ENCODE measurements around the gene RRBP1.

The RRBP1 gene

DNA sequence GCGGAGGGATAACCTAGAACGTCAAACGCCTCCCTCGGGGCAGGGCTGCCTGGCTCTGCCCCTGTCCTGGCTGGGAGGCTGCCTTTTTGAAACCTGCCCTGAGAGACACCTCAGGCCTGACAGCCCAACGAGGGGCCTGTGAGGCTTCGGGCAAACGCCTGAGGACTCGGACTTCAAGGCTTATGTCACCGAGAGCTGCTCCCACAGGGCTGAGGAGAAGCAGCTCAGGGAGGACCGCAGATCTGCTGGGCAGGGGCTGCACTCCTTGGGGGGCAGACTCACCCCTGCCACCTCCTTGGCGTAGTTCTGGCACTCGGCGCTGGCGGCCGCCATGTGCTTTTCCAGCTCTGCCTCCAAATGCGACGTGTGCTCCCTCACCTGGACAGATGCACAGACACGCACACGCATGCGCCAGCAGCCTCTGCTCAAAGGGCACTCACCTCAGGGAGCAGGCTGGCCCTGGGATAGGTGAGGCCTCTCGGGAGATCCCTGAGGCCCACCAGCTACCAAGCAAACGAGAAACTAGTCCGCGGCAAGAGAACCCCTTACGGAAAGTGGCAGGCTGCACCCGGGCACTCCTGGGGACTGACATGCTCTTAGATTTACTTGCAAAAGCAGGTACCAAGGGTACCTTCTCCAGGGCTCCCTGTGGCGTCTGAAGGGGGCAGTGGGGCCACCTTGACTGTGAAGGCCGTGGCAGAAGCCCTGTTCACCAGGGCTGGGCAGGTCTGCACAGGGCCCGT lies 62.5 kb downstream of the RRBP1 start:
- Histone ChIP-seq H4K20me1 (peaks cover 27% of the 10 kb centered on the region), H3K9ac (peak overlapping the region; percentile 82; the same call in 1 of the 2 replicates), H3K36me3 (peaks cover 73% of the 10 kb centered on the region), H3K27me3 (no peaks in the 10 kb centered on the region), H3K4me2 (peak overlapping the region; percentile 97), H3K4me3 (no peak overlapping the region), H3K4me1 (peaks cover 100% of the 10 kb centered on the region), H3K27ac (peak overlapping the region; percentile 32; the same call in 1 of the 2 replicates), H3K9me3 (no peaks in the 10 kb centered on the region)
- no peak for TF ChIP-seq Cebpa-rat (IDR thresholded peaks at IDR 0.05)

GRCh38 chr20:17618673-17619013 lies 63.4 kb downstream of the RRBP1 start:
- H4K20me1 ChIP-seq, result peaks cover 21% of the 10 kb centered on the region; the same call in 1 of the 2 replicates

DNA sequence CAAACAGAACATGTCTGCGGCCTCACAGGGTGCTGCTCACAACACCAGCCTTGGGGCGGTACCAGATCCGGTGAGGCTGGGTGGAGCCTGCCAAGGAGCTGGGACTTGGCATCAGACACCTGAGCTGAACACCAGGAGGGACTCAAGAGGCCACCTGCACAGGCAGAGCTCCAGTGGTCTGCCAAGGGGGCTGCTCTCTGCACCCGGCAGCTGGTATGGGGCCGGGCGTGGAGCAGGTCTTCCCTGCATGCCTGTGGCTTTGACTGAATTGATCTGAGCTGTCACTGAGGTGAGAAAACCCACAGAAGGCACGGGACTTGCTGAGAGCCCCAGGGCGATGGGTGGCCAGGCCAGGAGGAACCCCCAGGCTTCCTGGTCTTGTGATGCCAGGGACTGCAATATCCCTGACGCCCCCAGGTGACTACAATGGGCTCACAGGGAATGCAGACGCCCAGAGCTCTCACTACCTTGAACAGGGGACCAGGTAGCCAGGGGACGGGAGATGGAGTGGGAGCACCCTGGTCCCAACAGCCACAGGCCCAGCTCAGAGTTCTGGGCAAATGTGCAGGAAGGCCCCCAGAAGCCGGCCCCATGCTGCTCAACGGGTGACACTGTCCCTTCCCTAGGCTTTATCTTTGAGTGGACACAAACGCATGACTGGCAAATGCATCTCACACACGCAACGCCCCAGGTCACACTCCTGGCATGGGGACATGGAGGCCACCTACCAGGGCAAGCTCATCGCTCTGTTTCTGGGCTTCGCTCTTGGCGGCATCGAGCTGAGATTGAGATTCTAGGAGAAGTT lies 64.0 kb downstream of the RRBP1 start:
- Histone ChIP-seq H3K9ac (peak overlapping the region; percentile 82), H3K27ac (peak overlapping the region; percentile 93), H3K36me3 (peaks cover 58% of the 10 kb centered on the region), H3K4me1 (peaks cover 98% of the 10 kb centered on the region), H3K27me3 (no peaks in the 10 kb centered on the region), H3K4me3 (0 out of 2 replicates have a peak overlapping the region, but pooled peaks have one; percentile 65), H4K20me1 (peaks cover 16% of the 10 kb centered on the region; the same call in 1 of the 2 replicates), H3K9me3 (no peaks in the 10 kb centered on the region), H3K4me2 (peak overlapping the region; percentile 97)
- TF ChIP-seq Cebpa-rat (IDR thresholded peaks at IDR 0.05), result no peak

More at GRCh38 chr20:17618673-17619013, 63.4 kb downstream of the RRBP1 start:
- Histone ChIP-seq H3K9me3 (no peaks in the 10 kb centered on the region), H3K9ac (peak overlapping the region; percentile 82; the same call in 1 of the 2 replicates), H3K27me3 (no peaks in the 10 kb centered on the region), H3K4me1 (peaks cover 100% of the 10 kb centered on the region), H3K4me3 (no peak overlapping the region), H3K27ac (0 out of 2 replicates have a peak overlapping the region, but pooled peaks have one; percentile 93), H3K4me2 (peak overlapping the region; percentile 97), H3K36me3 (peaks cover 64% of the 10 kb centered on the region)
- TF ChIP-seq Cebpa-rat (IDR thresholded peaks at IDR 0.05), result no peak

DNA sequence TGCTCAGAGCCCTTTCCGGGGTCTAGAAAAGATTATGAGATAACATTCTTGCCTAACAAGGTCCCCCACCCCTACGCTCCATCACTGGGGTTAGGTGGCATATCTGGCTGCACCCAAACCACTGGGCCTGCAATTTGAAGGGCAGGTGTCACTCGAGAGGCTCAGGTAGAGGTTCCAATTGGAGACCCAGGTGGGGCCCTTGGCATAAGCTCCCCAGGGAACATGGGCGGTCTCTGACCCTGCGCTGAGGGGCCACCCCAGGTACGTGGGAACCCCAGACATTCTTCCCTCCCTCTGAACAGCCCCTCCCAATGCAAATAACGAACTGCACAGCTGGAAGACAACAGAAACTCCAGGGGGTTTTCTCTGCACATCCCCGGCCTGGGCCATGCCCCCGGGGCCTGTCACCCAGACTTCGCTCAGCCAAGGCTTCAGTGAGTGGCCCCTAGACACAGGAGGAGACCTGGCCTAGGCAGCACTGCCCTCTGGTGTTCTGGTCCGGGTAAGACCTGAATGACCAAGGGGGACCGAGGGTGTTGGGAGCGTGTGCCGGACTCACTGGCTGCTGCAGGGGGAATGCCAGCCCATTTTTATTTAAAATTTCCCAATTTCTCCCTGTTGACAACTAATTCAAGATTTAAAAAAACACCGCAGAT lies 64.7 kb downstream of the RRBP1 start:
- peak overlapping the region; percentile 65 for H3K4me3 ChIP-seq
- TF ChIP-seq Cebpa-rat (IDR thresholded peaks at IDR 0.05), result no peak
- peak overlapping the region; percentile 93 for H3K27ac ChIP-seq
- peaks cover 9% of the 10 kb centered on the region; the same call in 1 of the 2 replicates for H4K20me1 ChIP-seq
- H3K9ac ChIP-seq, result peak overlapping the region; percentile 82
- H3K4me1 ChIP-seq, result peaks cover 98% of the 10 kb centered on the region
- no peaks in the 10 kb centered on the region for H3K9me3 ChIP-seq
- peaks cover 51% of the 10 kb centered on the region for H3K36me3 ChIP-seq
- H3K27me3 ChIP-seq, result no peaks in the 10 kb centered on the region
- peak overlapping the region; percentile 97 for H3K4me2 ChIP-seq

- Histone ChIP-seq H3K36me3 (peaks cover 44% of the 10 kb centered on the region), H3K27me3 (no peaks in the 10 kb centered on the region), H3K9ac (peak overlapping the region; percentile 82), H3K4me2 (peak overlapping the region; percentile 97), H3K4me3 (peak overlapping the region; percentile 65), H3K27ac (peak overlapping the region; percentile 93), H4K20me1 (peaks cover 6% of the 10 kb centered on the region; the same call in 1 of the 2 replicates), H3K4me1 (peaks cover 98% of the 10 kb centered on the region), H3K9me3 (no peaks in the 10 kb centered on the region)
- TF ChIP-seq Cebpa-rat (IDR thresholded peaks at IDR 0.05), result no peak
Observed at GRCh38 chr20:17616480-17617211, 65.4 kb downstream of the RRBP1 start.

DNA sequence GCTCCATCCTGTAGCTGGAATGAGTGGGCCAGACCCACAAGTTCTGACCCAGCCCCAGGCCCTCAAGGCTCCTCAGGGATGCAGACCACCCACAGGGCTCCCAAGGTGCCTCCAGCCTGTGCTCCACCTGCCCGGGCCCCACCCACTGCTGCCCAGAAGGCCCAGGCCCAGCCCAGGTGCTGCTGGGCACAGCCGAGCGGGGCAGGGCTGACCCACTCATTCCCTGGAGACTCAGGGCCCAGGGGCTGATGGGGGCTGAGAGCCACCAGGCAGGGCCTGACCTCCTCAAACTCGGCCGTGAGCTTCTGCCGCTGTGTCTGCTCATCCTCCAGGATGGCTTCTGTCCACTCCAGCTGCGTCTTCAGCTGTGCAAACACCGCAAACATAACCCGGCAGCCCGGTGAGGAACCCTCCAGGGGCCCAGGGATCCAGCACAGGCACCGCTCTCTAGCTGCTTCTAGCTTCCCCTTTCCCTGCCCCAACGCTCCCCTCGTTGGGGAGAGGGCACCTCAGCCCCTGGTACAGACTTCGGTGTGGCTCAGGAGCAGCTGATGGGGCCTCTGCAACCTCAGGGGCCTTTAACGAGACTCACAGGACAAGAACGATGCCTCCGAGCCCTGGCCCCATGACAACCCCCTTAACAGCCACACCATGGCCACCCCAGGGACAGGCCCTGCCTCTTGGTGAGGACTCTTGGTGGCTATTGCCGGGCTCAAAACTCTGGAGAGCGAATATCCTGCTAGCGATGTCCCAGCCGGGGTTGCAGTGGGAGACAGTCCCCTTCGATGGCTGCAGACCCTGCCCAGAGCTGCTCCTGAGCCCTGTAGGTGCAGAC lies 66.2 kb downstream of the RRBP1 start:
- H4K20me1 ChIP-seq, result peaks cover 6% of the 10 kb centered on the region; the same call in 1 of the 2 replicates
- peak overlapping the region; percentile 93 for H3K27ac ChIP-seq
- peaks cover 98% of the 10 kb centered on the region for H3K4me1 ChIP-seq
- peak overlapping the region; percentile 82 for H3K9ac ChIP-seq
- no peak for TF ChIP-seq Cebpa-rat (IDR thresholded peaks at IDR 0.05)
- peaks cover 36% of the 10 kb centered on the region for H3K36me3 ChIP-seq
- peak overlapping the region; percentile 97 for H3K4me2 ChIP-seq
- no peaks in the 10 kb centered on the region for H3K27me3 ChIP-seq
- peak overlapping the region; percentile 65 for H3K4me3 ChIP-seq
- H3K9me3 ChIP-seq, result no peaks in the 10 kb centered on the region

DNA sequence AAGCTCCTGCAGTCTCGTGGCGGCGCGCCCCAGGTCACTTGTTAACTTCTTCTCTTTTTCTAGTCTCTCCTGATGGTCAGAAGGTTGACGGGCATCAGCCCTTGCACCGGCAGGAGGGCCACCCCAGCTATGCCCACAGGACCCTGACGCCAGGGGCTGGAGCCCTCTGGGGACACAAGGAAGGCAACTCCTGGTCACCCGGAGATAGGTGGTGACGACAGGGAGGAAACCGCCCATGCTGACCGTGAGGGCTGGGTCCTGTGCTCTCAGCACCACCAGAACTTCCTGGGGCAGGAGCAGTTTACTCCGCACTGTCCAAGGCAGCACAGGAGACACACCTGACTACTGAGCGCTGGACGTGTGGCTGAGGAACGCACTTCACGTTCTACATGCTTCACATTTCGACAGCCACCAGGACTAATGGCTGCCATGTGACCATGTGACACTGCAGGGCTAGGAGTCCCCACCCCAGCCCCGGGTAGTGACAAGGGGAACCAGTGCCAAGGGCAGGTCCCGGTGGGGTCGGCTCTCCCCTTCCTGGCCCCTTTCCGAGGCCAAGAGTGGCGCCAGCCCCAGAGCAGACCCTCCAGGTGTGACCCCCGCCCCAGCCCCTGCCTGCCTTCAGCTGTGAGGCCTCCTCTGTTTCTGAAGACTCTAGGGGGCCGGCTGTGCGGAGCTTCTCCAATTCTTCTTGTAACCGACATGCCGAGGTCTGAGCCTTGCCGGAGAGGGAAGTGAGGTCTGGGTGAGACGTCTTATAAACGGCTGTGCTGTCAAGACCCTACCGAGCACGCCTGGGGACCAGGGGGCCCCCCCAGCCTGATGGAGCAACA lies 67.0 kb downstream of the RRBP1 start:
- Histone ChIP-seq H3K4me2 (peak overlapping the region; percentile 97), H3K27me3 (no peaks in the 10 kb centered on the region), H3K4me1 (peaks cover 98% of the 10 kb centered on the region), H3K4me3 (peak overlapping the region; percentile 65), H3K9me3 (no peaks in the 10 kb centered on the region), H3K36me3 (peaks cover 28% of the 10 kb centered on the region), H3K9ac (peak overlapping the region; percentile 82), H4K20me1 (peaks cover 6% of the 10 kb centered on the region; the same call in 1 of the 2 replicates), H3K27ac (peak overlapping the region; percentile 93)
- TF ChIP-seq Cebpa-rat (IDR thresholded peaks at IDR 0.05), result no peak
